ENCODE measurements around the gene CCL5.
"Not testable (repeated sequence)": the region's sequence is repeated elsewhere in the genome, so short reads cannot be mapped to it uniquely, and the experiment has no call there.

GRCh38 chr17:35897772-35898171 is 17.6 kb upstream of the CCL5 start:
- TF ChIP-seq CTCF (IDR thresholded peaks at IDR 0.05 in 4 of 5, conservative IDR thresholded peaks at IDR 0.05 in 1 of 5); POLR2A (IDR thresholded peaks at IDR 0.05): not testable (repeated sequence)
